Neural crest cell (in vitro differentiated cells): Measurements from ENCODE around the gene KREMEN1. TPM values are rescaled to one million over a fixed set of nuclear protein-coding genes. Genes with fewer than 3 reads are reported as not detected.
A peak's percentile ranks its signal among the peaks of the same experiment; 100 is the strongest.

Experiments used
- DNase-seq: peaks from one replicate; pipeline ENCODE4 v3.0.0; 2021; ENCODE audit warnings: low read depth, mixed read lengths, low spot score
- H3K27ac Mint-ChIP-seq: one replicate; pipeline ENCODE4 v1.8.0; 2021; ENCODE audit warnings: mild to moderate bottlenecking, mixed read lengths; ENCODE audit not compliant: unreplicated experiment
- H3K27me3 Mint-ChIP-seq: 2 replicates; pipeline ENCODE4 v1.8.0; 2021; ENCODE audit warnings: low read depth, mild to moderate bottlenecking, mixed read lengths
- H3K36me3 Mint-ChIP-seq: 2 replicates; pipeline ENCODE4 v1.8.0; 2021; ENCODE audit warnings: low read depth, mild to moderate bottlenecking, mixed read lengths
- H3K4me1 Mint-ChIP-seq: 2 replicates; pipeline ENCODE4 v1.8.0; 2021; ENCODE audit warnings: mixed read lengths
- H3K4me3 Mint-ChIP-seq: one replicate; pipeline ENCODE4 v1.8.0; 2021; ENCODE audit warnings: mild to moderate bottlenecking, mixed read lengths
- H3K9me3 Mint-ChIP-seq: 2 replicates; pipeline ENCODE4 v1.8.0; 2021; ENCODE audit warnings: mixed read lengths
- total RNA-seq: library from RNA; stranded (reverse); gene quantifications from 2 replicates; pipeline ENCODE4 v1.2.1, GENCODE V29; 2021
- TF ChIP-seq, protein P1 (sequence below): fragments of 200-600 bp; sonication (generic); conservative IDR thresholded peaks from 2 replicates; pipeline ENCODE4 v1.5.0; 2021; ENCODE audit warnings: antibody characterized with exemption, mild to moderate bottlenecking

KREMEN1 gene
- total RNA-seq, 1 donor from 2014 or later: 3.9 TPM

DNA sequence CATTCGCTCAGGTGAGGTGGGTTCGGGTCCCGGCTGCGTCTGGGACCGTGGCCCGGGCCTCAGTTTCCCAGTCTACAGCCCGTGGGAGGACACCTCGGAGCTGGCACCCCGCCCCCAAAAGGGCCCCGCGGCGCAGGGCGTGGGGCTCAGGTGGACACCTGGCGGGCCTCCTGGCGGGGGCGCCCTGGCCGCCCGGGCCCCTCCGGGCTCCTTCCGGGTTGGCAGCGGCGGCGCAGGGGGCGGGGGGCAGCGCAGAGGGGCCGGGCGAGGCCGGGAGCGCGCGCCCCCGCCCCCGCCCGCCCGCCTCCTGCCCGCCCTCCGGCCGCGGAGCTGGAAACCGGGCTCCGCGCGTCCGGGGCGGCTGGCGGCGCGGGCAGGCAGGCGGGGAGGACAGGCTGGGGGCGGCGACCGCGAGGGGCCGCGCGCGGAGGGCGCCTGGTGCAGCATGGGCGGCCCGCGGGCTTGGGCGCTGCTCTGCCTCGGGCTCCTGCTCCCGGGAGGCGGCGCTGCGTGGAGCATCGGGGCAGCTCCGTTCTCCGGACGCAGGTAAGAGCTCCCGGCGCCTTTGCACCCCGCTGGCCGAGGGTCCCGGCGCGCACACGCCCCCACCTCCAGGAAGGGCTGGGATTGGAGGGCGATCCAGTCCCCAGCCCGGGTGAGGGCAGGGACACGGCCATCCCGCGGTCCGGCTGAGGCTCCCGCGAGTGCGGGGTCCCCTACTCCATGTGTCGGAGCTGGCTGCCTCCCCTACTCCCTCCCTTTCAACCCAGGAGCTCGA is 132.9 kb downstream of the KREMEN1 start, which contains the start of gene EMID1:
EMID1 (plus strand) TSS at position 303 of the 778 bp plus-strand sequence; CDS start at position 446, 143 bp downstream.
- Mint-ChIP-seq H3K9me3 (no peaks in the 10 kb centered on the region), H3K4me1 (peaks cover 46% of the 10 kb centered on the region), H3K36me3 (no peaks in the 10 kb centered on the region), H3K27ac (peak within 1 kb of the TSS; percentile 85), H3K27me3 (peaks cover 13% of the 10 kb centered on the region), H3K4me3 (peak within 1 kb of the TSS; percentile 90)
- TF ChIP-seq, protein P1, sequence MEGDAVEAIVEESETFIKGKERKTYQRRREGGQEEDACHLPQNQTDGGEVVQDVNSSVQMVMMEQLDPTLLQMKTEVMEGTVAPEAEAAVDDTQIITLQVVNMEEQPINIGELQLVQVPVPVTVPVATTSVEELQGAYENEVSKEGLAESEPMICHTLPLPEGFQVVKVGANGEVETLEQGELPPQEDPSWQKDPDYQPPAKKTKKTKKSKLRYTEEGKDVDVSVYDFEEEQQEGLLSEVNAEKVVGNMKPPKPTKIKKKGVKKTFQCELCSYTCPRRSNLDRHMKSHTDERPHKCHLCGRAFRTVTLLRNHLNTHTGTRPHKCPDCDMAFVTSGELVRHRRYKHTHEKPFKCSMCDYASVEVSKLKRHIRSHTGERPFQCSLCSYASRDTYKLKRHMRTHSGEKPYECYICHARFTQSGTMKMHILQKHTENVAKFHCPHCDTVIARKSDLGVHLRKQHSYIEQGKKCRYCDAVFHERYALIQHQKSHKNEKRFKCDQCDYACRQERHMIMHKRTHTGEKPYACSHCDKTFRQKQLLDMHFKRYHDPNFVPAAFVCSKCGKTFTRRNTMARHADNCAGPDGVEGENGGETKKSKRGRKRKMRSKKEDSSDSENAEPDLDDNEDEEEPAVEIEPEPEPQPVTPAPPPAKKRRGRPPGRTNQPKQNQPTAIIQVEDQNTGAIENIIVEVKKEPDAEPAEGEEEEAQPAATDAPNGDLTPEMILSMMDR: no peak
- no peak for DNase-seq

DNA sequence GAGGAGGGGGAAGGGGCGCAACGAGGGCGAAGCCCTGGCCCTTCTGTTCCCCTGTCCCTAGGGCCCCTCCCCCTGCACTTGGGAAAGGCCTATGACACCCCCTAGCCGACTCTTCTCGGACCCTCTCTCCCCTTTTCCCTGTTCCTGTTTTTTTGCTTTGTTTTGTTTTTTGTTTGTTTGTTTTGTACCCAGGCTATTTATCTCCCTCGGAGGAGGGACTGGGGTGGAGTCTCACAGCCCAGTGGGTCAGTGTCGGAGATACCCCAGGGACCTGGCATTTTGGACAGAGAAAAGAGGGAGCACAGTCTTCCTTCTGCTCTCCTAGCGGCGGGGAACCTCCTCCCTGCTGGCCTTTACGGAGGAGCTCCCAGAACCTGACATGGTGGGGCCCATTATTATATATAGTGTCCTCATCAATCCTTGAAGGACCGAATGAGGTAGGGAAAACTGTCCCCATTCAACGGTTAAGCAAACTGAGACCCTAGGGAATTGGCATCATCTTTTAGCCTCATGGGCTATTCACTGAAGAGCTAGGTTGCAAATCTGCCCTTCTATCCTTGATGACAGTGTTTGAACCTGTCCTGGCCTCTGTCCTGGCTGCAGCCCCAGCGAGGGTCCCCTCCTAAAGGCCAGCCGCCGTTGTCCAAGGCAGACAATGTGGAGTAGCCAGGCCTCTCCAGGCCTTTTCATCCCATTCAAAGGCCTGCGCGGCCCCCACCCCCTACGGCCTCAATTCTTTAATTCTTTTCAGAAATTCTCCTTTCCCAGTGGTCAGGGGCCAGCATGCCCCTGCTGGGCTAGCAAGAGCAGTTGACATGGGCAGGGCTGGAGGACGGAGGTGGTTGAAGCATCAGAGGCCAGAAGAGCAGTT is 133.8 kb downstream of the KREMEN1 start:
- H3K4me1 Mint-ChIP-seq: peaks cover 54% of the 10 kb centered on the region
- peak; percentile 45 for DNase-seq

DNA sequence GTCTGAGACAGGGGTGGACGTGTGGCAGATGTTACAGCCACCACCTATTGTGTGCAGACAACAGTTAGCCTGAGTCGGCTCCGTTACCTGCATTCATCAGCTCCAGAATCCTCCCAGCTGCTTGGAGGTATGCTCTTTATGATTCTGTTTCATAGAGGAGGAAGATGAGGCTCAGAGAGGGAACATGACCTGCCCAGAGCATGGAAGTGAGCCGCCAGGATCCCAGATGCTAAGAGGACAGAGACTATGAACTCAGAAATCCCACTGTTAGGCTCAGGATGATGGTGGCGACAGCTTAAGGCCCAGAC is 134.4 kb downstream of the KREMEN1 start:
- TF ChIP-seq, protein P1: no peak
- Mint-ChIP-seq H3K27ac (peak overlapping the region; percentile 37), H3K36me3 (no peaks in the 10 kb centered on the region), H3K9me3 (no peaks in the 10 kb centered on the region), H3K27me3 (peaks cover 13% of the 10 kb centered on the region), H3K4me1 (peaks cover 48% of the 10 kb centered on the region), H3K4me3 (peak overlapping the region; percentile 90)
- DNase-seq: no peak

More for the DNA sequence above, 133.8 kb downstream of the KREMEN1 start:
- peaks cover 13% of the 10 kb centered on the region for H3K27me3 Mint-ChIP-seq
- H3K4me3 Mint-ChIP-seq: peak overlapping the region; percentile 90
- H3K9me3 Mint-ChIP-seq: no peaks in the 10 kb centered on the region
- no peaks in the 10 kb centered on the region for H3K36me3 Mint-ChIP-seq
- H3K27ac Mint-ChIP-seq: peak overlapping the region; percentile 85
- TF ChIP-seq, protein P1: no peak

DNA sequence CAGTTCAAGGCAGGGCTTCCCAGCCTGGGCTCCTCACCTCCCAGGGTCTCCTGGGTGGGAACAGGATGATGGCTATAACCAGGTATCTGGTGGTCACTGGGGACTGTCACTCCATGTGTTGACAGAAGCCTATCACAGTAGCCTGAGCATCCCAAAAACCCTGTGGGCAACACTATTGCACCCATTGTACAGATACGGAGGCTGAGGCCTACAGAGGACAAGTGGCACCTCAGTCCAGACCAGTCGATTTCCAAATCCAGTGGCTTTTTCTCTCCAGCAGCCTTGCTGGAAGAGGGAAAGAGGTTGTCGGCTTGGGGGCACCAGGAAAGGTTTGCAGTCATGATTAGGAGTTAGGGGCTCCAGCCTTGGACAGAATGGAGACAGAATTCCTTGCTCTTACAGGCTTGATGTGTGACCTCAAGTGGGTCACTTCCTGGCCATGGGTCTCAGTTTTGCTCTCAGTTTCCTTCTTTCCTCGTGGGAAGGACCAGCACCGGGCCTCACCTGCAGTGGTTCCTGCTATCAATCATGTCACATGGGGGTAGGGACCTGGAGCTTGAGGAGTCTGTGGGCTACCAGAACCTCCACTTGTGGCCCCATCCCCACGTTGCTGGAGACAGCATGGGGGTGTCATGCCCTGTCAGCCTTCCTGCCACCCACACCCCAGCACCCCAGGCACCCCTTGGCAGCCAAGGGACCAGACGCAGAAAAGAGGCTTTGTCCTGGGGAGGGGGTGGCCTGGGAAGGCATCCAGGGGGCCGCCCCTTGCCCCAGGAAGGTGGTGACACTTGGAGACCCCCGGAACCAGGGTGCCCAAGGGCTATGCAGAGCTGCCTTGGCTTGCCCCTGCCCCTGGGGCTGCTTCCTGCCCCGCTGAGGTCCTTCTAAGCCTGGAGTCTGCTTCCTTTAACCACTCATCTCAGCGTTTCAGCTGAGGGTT is 135.0 kb downstream of the KREMEN1 start:
- peaks cover 42% of the 10 kb centered on the region for H3K4me1 Mint-ChIP-seq
- no peak overlapping the region for H3K27ac Mint-ChIP-seq
- TF ChIP-seq, protein P1: no peak

DNA sequence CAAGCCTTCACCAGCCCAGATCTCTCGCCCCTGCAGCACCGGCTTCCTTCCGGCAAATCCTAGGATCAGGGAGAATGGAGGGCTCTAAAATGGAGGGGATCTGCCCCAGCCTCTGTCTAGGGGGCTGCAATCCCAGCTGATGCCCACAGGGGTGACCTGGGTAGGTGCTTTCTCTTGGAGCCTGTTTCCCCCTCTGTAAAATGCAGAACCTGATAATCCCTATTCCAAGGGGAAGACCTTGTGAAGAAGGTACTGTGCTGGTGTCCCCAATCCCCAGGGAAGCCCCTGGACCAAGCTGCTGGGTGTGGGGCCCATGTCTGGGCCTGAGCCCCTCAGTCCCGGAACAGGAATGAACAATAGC is 135.6 kb downstream of the KREMEN1 start:
- Mint-ChIP-seq H3K27ac (no peak overlapping the region), H3K4me1 (peaks cover 42% of the 10 kb centered on the region), H3K4me3 (peak overlapping the region; percentile 56)

More for the DNA sequence above, 135.0 kb downstream of the KREMEN1 start:
- H3K27me3 Mint-ChIP-seq: peaks cover 13% of the 10 kb centered on the region
- DNase-seq: no peak
- H3K9me3 Mint-ChIP-seq: no peaks in the 10 kb centered on the region
- H3K36me3 Mint-ChIP-seq: no peaks in the 10 kb centered on the region
- peak overlapping the region; percentile 90 for H3K4me3 Mint-ChIP-seq

More for the DNA sequence above, 135.6 kb downstream of the KREMEN1 start:
- H3K9me3 Mint-ChIP-seq: no peaks in the 10 kb centered on the region
- TF ChIP-seq, protein P1: peak; percentile 31
- no peaks in the 10 kb centered on the region for H3K36me3 Mint-ChIP-seq
- DNase-seq: no peak
- H3K27me3 Mint-ChIP-seq: peaks cover 13% of the 10 kb centered on the region
